T-helper 1 cell treated with Interleukin-12 subunit alpha and Interleukin-12 subunit beta and Interleukin-4 antibody, amounts not matched to agents 30 ng/mL and 1 ng/mL, for 36 hours (primary cell): ENCODE results near the gene EXO5. TPM values are rescaled to one million over a fixed set of nuclear protein-coding genes. Genes with fewer than 3 reads are reported as not detected.
"Not testable (repeated sequence)": the region's sequence is repeated elsewhere in the genome, so short reads cannot be mapped to it uniquely, and the experiment has no call there.

Experiments used
- intact Hi-C: fragments of 100-400 bp; cut with micrococcal nuclease; formaldehyde crosslinking; loops from one replicate; pipeline ENCODE4 v1.15.1; 2024
- total RNA-seq: library from RNA; stranded (reverse); gene quantifications from 2 replicates; pipeline ENCODE4 v1.2.3, GENCODE V29; 2022

Gene EXO5
- total RNA-seq, 1 donor from 2014 or later: 19.6 TPM

- intact Hi-C loops: no loop called here
Measured at GRCh38 chr1:40546957-40547356, 38.4 kb downstream of the EXO5 start.

DNA sequence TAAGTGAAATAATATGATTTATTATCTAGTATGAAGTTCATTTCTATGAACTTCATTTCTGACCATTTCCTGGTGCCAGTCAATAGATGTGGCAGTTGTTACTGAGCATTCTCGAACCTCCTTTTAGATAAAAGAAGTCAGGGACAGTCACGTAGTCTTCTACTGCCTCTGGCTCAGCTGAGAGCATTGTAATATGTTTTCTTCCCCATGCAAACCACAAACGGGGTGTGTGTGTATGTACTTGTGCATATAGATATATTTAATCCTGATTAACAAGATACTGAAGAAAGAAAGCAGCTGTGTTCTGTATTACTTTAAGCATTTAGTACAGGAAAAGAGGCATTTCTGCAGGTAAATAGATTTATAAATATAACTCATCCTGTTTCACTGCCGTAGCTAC is 44.5 kb downstream of the EXO5 start:
- intact Hi-C loops: no loop called here

DNA sequence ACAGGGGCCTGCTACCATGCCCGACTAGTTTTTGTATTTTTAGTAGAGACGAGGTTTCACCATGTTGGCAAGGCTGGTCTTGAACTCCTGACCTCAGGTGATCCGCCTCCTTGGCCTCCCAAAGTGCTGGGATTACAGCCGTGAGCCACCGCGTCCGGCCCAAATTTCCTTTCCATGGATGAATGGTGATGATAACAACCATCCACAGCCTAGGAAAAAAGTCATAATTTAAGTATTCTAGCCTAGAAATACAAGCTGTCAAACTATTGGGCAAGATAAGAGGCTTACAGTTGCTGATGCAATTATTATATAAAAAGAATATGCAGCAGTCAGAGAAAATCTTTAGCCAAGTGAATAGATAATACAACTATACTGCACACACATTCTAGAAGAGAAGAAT is 46.2 kb downstream of the EXO5 start:
- intact Hi-C loops: not testable (repeated sequence)

DNA sequence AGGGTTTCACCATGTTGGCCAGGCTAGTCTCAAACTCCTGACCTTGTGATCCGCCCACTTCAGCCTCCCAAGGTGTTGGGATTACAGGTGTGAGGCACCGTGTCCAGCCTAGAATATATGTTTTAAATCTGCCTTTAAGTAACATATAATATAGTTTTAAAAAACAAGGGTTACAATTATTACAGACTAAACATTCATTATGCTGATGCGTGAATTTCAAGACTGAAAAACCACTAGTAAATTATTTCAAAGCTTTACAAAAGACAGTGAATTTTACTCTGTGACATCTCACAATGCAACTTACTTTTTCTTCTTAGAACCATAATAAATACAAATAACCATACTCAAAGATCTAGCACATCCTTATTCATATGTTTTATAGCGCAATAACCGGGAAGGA is 47.6 kb downstream of the EXO5 start:
- intact Hi-C loops: no loop called here

DNA sequence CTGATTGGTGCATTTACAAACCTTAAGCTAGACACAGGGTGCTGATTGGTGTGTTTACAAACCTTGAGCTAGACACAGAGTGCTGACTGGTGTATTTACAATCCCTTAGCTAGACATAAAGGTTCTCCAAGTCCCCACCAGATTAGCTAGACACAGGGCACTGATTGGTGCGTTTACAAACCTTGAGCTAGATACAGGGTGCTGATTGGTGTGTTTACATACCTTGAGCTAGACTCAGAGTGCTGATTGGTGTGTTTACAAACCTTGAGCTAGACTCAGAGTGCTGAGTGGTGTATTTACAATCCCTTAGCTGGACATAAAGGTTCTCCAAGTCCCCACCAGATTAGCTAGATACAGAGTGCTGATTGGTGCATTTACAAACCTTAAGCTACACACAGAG is 49.7 kb downstream of the EXO5 start:
- intact Hi-C loops: not testable (repeated sequence)

GRCh38 chr1:40562185-40562584 is 53.6 kb downstream of the EXO5 start:
- intact Hi-C loops: no loop called here

DNA sequence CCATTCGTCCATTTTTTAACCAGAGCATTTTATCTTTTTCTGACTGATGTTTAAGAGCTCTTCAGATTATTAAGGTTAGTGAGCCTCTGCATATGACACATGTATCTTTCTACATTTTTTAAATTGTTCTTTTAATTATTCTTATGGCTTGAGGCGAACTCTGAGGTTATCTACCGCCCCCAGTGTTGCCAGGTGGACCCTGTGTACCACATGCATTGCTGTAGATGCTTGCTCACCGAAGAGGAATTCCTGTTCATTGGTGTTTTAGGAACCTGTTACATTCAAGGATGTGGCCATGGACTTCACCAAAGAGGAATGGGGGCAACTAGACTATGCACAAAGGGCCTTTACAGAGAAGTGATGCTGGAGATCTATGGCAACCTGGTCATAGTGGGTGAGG is 54.7 kb downstream of the EXO5 start:
- intact Hi-C loops: no loop called here

GRCh38 chr1:40564506-40564905 is 55.9 kb downstream of the EXO5 start:
- intact Hi-C loops: no loop called here

GRCh38 chr1:40564913-40565312 is 56.3 kb downstream of the EXO5 start:
- intact Hi-C loops: no loop called here

Other genes starting within 250 kb of the EXO5 start
- gene COL9A2, start 191.5 kb upstream of the EXO5 start, total RNA-seq: 23.9 and 24.0 TPM in 2 replicates
- 235 and 239 TPM in 2 replicates for gene SMAP2, start 135.0 kb upstream of the EXO5 start, total RNA-seq
- 5.9 and 6.3 TPM in 2 replicates for gene ZFP69B, start 58.3 kb upstream of the EXO5 start, total RNA-seq
- gene ZFP69, start 31.5 kb upstream of the EXO5 start, total RNA-seq: 2.6 and 3.2 TPM in 2 replicates
- 4.9 and 5.9 TPM in 2 replicates for gene ZNF684, start 22.9 kb downstream of the EXO5 start, total RNA-seq
- 3.7 and 4.2 TPM in 2 replicates for gene RIMS3, start 156.9 kb downstream of the EXO5 start, total RNA-seq
- 98.8 and 103 TPM in 2 replicates for gene NFYC, start 182.9 kb downstream of the EXO5 start, total RNA-seq